HepG2 (cell line): ENCODE measurements around the gene ALDH2. TPM values are rescaled to one million over a fixed set of nuclear protein-coding genes. Genes with fewer than 3 reads are reported as not detected.

ENCODE experiments used
- ATF3 ChIP-seq: sonication (generic); formaldehyde crosslinking; IDR thresholded peaks from 2 replicates; pipeline ENCODE4 v1.4.0; 2020; ENCODE audit warnings: missing genetic modification reagents
- ATM ChIP-seq: fragments of 450-650 bp; IDR thresholded peaks from 2 replicates; pipeline ENCODE4 v1.7.1; 2017; ENCODE audit warnings: mild to moderate bottlenecking, borderline replicate concordance
- GABPA ChIP-seq, 2 experiments: IDR thresholded peaks; 2 replicates each; pipeline ENCODE4 v1.6.1; 2011 to 2016; ENCODE audit warnings: low read depth in 2 of 2, low read length in 1 of 2, missing biosample characterization in 1 of 2, missing genetic modification characterization in 1 of 2
- HHEX ChIP-seq: IDR thresholded peaks from 2 replicates; pipeline ENCODE4 v1.6.1; 2016; ENCODE audit warnings: control low read depth
- MAZ ChIP-seq, 2 experiments: sonication (generic) in 1 of 2; formaldehyde crosslinking in 1 of 2; IDR thresholded peaks; 2 replicates each; pipeline versions ENCODE4 v1.5.0 to v1.6.1; 2012 to 2020; ENCODE audit warnings: low read depth in 2 of 2, mild to moderate bottlenecking in 2 of 2, borderline replicate concordance in 1 of 2, improper control_type of control experiment in 1 of 2, low read length in 1 of 2, missing genetic modification reagents in 1 of 2, moderate library complexity in 1 of 2
- MTA3 ChIP-seq: sonication (generic); formaldehyde crosslinking; IDR thresholded peaks from 2 replicates; pipeline ENCODE4 v1.4.0; 2020; ENCODE audit warnings: missing genetic modification reagents
- MXI1 ChIP-seq: IDR thresholded peaks from 3 replicates; pipeline ENCODE4 v1.6.1; 2012; ENCODE audit warnings: low read depth, low read length, inconsistent platforms, borderline replicate concordance
- SAFB2 ChIP-seq: sonication (generic); formaldehyde crosslinking; IDR thresholded peaks from 2 replicates; pipeline ENCODE4 v1.5.1; 2020; ENCODE audit warnings: missing genetic modification reagents, low read depth, mild to moderate bottlenecking, borderline replicate concordance
- SNAPC5 ChIP-seq: sonication (generic); formaldehyde crosslinking; IDR thresholded peaks from 2 replicates; pipeline ENCODE4 v1.8.1; 2023; ENCODE audit warnings: mild to moderate bottlenecking, missing genetic modification reagents, borderline replicate concordance
- UBTF ChIP-seq: sonication (generic); formaldehyde crosslinking; IDR thresholded peaks from 2 replicates; pipeline ENCODE4 v1.4.0; 2020; ENCODE audit warnings: mild to moderate bottlenecking, missing genetic modification reagents
- ZBTB39 ChIP-seq: sonication (generic); formaldehyde crosslinking; IDR thresholded peaks from 2 replicates; pipeline ENCODE4 v1.5.0; 2020; ENCODE audit warnings: missing genetic modification reagents
- ZC3H4 ChIP-seq: sonication (generic); formaldehyde crosslinking; IDR thresholded peaks from 2 replicates; pipeline ENCODE4 v1.4.0; 2020; ENCODE audit warnings: missing genetic modification reagents, borderline replicate concordance
- ZNF101 ChIP-seq: sonication (generic); formaldehyde crosslinking; IDR thresholded peaks from 2 replicates; pipeline ENCODE4 v1.4.0; 2020; ENCODE audit warnings: mild to moderate bottlenecking, low read depth, missing genetic modification reagents, borderline replicate concordance
- ZNF251 ChIP-seq: sonication (generic); formaldehyde crosslinking; IDR thresholded peaks from 2 replicates; pipeline ENCODE4 v1.9.0; 2021; ENCODE audit warnings: mild to moderate bottlenecking, missing genetic modification reagents
- ZNF256 ChIP-seq: sonication (generic); formaldehyde crosslinking; conservative IDR thresholded peaks from 2 replicates; pipeline ENCODE4 v1.4.0; 2020; ENCODE audit warnings: missing genetic modification reagents
- ZNF317 ChIP-seq: sonication (generic); formaldehyde crosslinking; IDR thresholded peaks from 2 replicates; pipeline ENCODE4 v1.5.0; 2020; ENCODE audit warnings: mild to moderate bottlenecking, missing genetic modification reagents
- ZNF556 ChIP-seq: sonication (generic); formaldehyde crosslinking; IDR thresholded peaks from 2 replicates; pipeline ENCODE4 v1.4.0; 2020; ENCODE audit warnings: mild to moderate bottlenecking, missing genetic modification reagents, borderline replicate concordance
- ZNF574 ChIP-seq: sonication (generic); formaldehyde crosslinking; IDR thresholded peaks from 2 replicates; pipeline ENCODE4 v1.4.0; 2020; ENCODE audit warnings: missing genetic modification reagents
- ZNF589 ChIP-seq: sonication (generic); formaldehyde crosslinking; conservative IDR thresholded peaks from 2 replicates; pipeline ENCODE4 v1.8.0; 2022; ENCODE audit warnings: mild to moderate bottlenecking, moderate library complexity, missing genetic modification reagents
- polyA plus RNA-seq, 8 experiments: library from polyadenylated mRNA; depleted of rRNA in 3 of 8; stranded (reverse) in 7 of 8; unstranded in 1 of 8; fragments of >200 nt; fragmentation: Illumina TruSeq in 4 of 8; extraction: Trizol in 4 of 8; gene quantifications; 2 replicates each; pipeline versions ENCODE4 v1.2.1 to v1.2.3, GENCODE V29; 2011 to 2016; ENCODE audit warnings: low read depth in 4 of 8, missing spikeins in 1 of 8, mixed read lengths in 1 of 8; ENCODE audit not compliant: insufficient read depth in 1 of 8
- total RNA-seq, 5 experiments: library from RNA; depleted of rRNA; stranded (reverse); fragments of >200 nt; fragmentation: Illumina TruSeq; extraction: Trizol; gene quantifications; 2 replicates each; pipeline ENCODE4 v1.2.3, GENCODE V29; 2016; ENCODE audit warnings: low read depth in 1 of 5

The ALDH2 gene
- total and polyA plus RNA-seq, 2 of the 13 experiments (the other 11 are each of a cell fraction or from before 2014, with no cell fraction given), result 78.8 to 103 TPM

GRCh38 chr12:111766608-111767361 lies at the start of gene ALDH2 (continued):
- TF ChIP-seq SAFB2 (CRISPR knock-in tag) (no peak), MTA3 (no peak), ZNF589 (CRISPR knock-in tag) (no peak; the same call in 1 of the 2 replicates), ZNF574 (CRISPR knock-in tag) (peak; percentile 61), HHEX (no peak), GABPA (IDR thresholded peaks at IDR 0.05; ENCODE audit: low read depth, low read length) (no peak), GABPA (CRISPR knock-in tag; IDR thresholded peaks at IDR 0.05; ENCODE audit: low read depth) (no peak; the same call in 1 of the 2 replicates), ATM (no peak), ZBTB39 (no peak), ZNF101 (CRISPR knock-in tag) (no peak), ATF3 (CRISPR knock-in tag) (peak; percentile 86), UBTF (CRISPR knock-in tag) (peak; percentile 93; the same call in 1 of the 2 replicates), ZC3H4 (CRISPR knock-in tag) (no peak), MXI1 (peak; percentile 37; the same call in 1 of the 3 replicates), ZNF556 (peak; percentile 17; the same call in 1 of the 2 replicates), MAZ (IDR thresholded peaks at IDR 0.05; ENCODE audit: borderline replicate concordance, low read depth, low read length) (peak; percentile 78; the same call in 1 of the 2 replicates), MAZ (CRISPR knock-in tag; IDR thresholded peaks at IDR 0.05; ENCODE audit: low read depth) (peak; percentile 85; the same call in 1 of the 2 replicates), SNAPC5 (no peak), ZNF256 (CRISPR knock-in tag) (no peak), ZNF317 (CRISPR knock-in tag) (no peak), ZNF251 (CRISPR knock-in tag) (no peak)
